ENCODE measurements around the gene SLC9C1.

- no peak for TF ChIP-seq CREB1 (IDR thresholded peaks at IDR 0.05; ENCODE audit: low read depth)
- no peak for TF ChIP-seq TAF1 (IDR thresholded peaks at IDR 0.05; ENCODE audit: low read depth)
- TF ChIP-seq MAX (IDR thresholded peaks at IDR 0.05): no peak
Measured at GRCh38 chr3:112115806-112116383, 178.1 kb downstream of the SLC9C1 start.

Data from Ishikawa (cell line).